K562 (cell line): Measurements from ENCODE around the gene LY6G6F. TPM values are rescaled to one million over a fixed set of nuclear protein-coding genes. Genes with fewer than 3 reads are reported as not detected.
A peak's percentile ranks its signal among the peaks of the same experiment; 100 is the strongest.

Experiments
- OTX1 ChIP-seq: fragments of 450-650 bp; formaldehyde crosslinking; IDR thresholded peaks from 2 replicates; pipeline ENCODE4 v1.4.0; 2022; ENCODE audit warnings: mild to moderate bottlenecking
- ZNF133 ChIP-seq: fragments of 250-450 bp; sonication (Bioruptor Pico); IDR thresholded peaks from 2 replicates; pipeline ENCODE4 v1.4.0; 2020; ENCODE audit warnings: mild to moderate bottlenecking
- polyA plus RNA-seq, 8 experiments: library from polyadenylated mRNA; depleted of rRNA in 4 of 8; stranded (reverse) in 5 of 8; unstranded in 3 of 8; fragments of >200 nt; fragmentation: Nextera tagmentation in 2 of 8; fragmentation: Illumina TruSeq in 1 of 8; extraction: Ambion mirVana in 2 of 8; extraction: Trizol in 1 of 8; gene quantifications; 2 replicates each; pipeline versions ENCODE4 v1.2.1 to v1.2.3, GENCODE V29; 2011 to 2014; ENCODE audit warnings: inconsistent platforms in 1 of 8, missing spikeins in 1 of 8
- total RNA-seq, 7 experiments: library from RNA; depleted of rRNA in 6 of 7; stranded (reverse); fragments of >200 nt in 6 of 7; fragmentation: Illumina TruSeq in 2 of 7; extraction: Trizol in 2 of 7; gene quantifications; 2 replicates each; pipeline versions ENCODE4 v1.2.1 to v1.2.3, GENCODE V29; 2011 to 2021; ENCODE audit warnings: low replicate concordance in 1 of 7
- TF ChIP-seq, protein P1 (sequence below), 2 experiments: fragments of 450-650 bp; formaldehyde crosslinking in 1 of 2; IDR thresholded peaks; 2 replicates each; pipeline versions ENCODE4 v1.4.0 to v1.6.1; 2014 to 2020; ENCODE audit warnings: mild to moderate bottlenecking in 2 of 2, borderline replicate concordance in 1 of 2, low read depth in 1 of 2

The LY6G6F gene
- total and polyA plus RNA-seq, 9 of the 15 experiments (the other 6 are each of a cell fraction or from before 2014, with no cell fraction given) = 0.14 to 0.50 (median 0.28) TPM; not detected in 2

DNA sequence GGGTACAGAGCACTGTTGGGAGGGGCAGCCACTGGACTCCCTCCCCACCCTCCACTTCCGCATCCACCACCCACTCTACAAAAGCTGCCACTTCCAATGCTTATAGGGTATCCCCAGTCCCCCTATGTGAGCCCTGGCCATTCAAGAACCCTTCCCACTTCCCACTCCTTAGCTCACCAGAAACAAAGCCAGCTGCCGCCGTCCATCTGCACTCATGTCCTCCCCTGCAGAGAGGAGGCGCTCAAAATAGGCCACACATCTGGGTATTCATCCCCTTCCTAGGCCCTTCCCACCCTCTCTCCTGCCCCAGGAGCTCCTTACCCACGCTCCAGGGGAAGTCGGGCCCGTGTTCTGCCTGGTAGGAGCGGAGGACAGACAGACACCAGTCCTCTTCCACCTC, 19.3 kb upstream of the LY6G6F start (continued):
- no peak for TF ChIP-seq OTX1 (CRISPR knock-in tag)
- TF ChIP-seq, protein P1, sequence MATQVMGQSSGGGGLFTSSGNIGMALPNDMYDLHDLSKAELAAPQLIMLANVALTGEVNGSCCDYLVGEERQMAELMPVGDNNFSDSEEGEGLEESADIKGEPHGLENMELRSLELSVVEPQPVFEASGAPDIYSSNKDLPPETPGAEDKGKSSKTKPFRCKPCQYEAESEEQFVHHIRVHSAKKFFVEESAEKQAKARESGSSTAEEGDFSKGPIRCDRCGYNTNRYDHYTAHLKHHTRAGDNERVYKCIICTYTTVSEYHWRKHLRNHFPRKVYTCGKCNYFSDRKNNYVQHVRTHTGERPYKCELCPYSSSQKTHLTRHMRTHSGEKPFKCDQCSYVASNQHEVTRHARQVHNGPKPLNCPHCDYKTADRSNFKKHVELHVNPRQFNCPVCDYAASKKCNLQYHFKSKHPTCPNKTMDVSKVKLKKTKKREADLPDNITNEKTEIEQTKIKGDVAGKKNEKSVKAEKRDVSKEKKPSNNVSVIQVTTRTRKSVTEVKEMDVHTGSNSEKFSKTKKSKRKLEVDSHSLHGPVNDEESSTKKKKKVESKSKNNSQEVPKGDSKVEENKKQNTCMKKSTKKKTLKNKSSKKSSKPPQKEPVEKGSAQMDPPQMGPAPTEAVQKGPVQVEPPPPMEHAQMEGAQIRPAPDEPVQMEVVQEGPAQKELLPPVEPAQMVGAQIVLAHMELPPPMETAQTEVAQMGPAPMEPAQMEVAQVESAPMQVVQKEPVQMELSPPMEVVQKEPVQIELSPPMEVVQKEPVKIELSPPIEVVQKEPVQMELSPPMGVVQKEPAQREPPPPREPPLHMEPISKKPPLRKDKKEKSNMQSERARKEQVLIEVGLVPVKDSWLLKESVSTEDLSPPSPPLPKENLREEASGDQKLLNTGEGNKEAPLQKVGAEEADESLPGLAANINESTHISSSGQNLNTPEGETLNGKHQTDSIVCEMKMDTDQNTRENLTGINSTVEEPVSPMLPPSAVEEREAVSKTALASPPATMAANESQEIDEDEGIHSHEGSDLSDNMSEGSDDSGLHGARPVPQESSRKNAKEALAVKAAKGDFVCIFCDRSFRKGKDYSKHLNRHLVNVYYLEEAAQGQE (IDR thresholded peaks at IDR 0.05; ENCODE audit: borderline replicate concordance) = no peak
- TF ChIP-seq, protein P1 (CRISPR knock-in tag; IDR thresholded peaks at IDR 0.05; ENCODE audit: low read depth) = 0 out of 2 replicates have a peak, but pooled peaks have one; percentile 30
- no peak for TF ChIP-seq ZNF133
- TF ChIP-seq, all 486 proteins: peak for 10
